Bone marrow (tissue), 2 donors: ENCODE results near the gene CASP5.
A peak's percentile ranks its signal among the peaks of the same experiment; 100 is the strongest.

Source experiments
- DNase-seq, 2 donors: peaks; one replicate each; lab custom pipeline; 2025; lab: John Stamatoyannopoulos, UW

CASP5 gene

DNA sequence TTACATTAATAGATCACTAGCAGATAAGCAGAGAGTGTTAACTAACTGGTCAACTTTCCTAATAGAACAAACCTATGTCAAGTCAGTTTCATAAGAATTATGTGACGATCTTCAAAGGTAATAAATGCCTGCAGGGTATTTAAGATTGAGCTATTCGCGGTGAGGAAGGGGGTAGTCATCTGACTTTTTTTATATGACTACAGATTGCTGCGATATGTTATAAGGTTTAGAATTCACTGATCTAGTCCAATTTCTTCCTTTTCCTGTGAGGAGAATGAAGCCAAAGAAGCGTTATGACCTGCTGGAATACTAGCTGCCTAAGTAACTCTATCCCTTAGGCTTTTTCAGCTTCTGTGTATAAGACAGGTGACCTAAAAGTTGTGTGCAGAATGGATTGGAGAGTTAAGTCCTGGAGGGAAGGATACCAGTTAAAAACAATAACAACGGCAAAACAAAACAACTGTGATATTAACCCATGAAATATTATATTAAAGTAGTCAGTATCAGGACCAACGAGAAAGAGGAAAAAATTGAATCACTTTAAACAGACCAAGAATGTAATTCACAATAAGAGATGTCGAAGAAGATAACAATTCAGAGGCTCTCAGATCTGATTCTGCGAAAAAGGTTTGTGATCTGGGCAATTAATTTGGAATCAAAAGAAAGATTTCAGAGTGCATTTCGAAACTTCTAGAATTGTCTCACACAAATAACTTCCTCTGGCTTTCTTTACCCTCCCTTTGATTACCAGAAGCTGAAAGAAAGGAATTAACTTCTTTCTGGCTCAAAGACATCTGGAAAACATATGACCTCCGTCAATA lies 55.2 kb downstream of the CASP5 start:
- no peak for DNase-seq

DNA sequence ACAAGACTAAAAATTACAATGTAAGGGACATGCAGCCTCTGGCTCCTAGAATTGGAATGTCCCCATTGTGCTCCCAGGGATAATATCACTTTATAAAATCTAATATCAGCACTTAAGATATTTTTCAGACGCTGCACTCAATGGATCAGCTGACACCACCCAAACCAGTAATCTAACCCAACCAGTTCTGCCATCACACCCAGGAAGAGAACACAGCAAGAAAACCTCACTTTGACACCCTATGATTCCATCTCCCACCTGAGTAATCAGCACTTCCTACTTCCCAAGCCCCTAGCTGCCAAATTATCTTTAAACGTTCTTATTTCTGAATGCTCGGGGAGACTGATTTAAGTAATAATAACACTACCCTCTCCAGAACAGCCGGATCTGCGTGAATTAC lies 57.2 kb downstream of the CASP5 start:
- no peak for DNase-seq

DNA sequence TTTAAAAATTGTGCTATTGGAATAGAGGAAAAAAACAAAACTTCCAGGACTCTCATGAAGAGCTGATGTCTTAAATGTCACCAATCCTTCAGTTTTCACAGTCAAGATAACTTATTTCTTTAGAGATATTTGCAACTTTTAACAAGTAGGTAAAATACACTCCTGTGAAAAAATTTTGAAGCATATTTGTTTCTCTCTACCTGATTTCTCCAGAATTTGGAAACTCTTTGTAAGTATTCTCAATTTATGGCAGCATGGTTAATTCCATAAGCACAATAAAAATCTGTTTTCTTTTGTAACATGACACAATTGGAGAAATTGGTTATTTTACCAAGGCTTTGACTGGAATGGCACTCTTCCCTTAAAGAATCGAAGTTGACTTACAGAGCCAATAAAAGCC lies 58.7 kb downstream of the CASP5 start:
- no peak for DNase-seq

DNA sequence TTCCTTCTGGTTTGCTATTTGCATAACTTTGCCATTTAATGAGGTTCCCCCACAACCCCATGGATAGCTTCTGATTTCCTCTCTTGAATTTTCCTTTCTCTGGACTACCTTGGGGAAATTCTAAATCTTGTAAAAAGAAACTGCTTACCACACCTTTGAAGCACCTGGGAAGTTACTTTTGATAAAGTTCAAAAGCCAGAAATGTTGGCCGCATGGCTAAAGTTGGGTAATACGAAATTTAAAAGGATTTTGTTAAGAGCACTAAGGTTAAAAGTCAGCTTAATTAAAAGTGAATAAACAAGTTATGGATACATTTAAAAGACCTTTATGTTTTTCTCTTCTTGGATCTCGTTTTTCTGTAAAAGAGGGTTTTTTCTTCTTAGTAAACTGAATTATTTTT lies 60.1 kb downstream of the CASP5 start:
- DNase-seq, result no peak

DNA sequence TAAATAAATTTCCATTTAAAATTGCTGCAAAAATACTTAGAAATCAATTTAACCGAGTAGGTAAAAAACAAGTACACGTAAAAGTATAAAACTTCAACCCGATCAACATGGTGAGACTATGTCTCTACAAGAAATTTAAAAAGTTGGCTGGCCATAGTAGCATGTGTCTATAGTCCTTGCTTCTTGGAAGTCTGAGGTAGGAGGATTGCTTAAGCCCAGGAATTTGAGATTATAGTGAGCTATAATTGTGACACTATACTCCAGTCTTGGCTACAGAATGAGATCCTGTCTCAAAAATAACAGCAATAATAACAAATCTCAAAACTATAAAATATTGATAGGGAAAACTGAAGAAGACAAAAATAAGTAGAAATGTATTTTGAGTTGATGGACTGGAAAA lies 65.7 kb downstream of the CASP5 start:
- DNase-seq, result no peak

DNA sequence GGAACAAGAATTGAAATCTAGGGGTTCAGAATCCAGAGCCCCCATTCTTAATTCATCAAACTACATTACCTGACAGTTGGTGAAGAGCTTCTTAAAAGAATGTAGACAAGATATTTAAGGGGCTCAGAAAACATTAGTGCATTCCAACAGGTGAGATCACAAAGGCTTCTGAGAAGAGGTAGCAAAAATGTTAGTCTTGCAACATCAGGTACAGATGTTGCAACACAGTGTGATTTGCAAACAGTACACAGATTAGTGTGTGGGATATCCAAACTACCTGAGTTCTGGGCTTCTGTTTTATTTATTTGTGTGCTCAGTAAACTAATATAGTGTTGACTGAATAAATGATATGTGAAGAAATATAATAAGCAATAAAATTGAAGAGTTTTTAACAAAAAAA lies 66.4 kb downstream of the CASP5 start:
- no peak for DNase-seq

DNA sequence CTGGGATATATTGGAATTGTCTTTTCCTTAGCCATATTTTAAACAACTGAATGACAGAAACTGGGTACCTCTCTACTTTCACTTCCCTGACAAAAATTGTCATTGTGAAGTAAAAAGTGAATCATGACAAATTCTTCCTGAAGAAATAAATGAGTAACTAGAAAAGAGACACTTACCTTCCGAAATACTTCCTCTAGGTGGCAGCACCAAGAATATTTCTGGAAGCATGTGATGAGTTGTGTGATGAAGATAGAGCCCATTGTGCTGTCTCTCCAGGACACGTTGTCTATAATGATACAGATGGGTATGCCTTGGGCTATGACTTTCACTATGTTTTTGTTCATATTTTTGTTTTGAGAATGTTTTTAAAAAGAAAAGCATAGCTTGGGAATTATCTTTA lies 76.1 kb downstream of the CASP5 start:
- DNase-seq, result peak in 1 of 2 donors; percentile 36
